MG63 (cell line): ENCODE measurements around the gene SLIT3. TPM values are rescaled to one million over a fixed set of nuclear protein-coding genes. Genes with fewer than 3 reads are reported as not detected.

ENCODE experiments used
- DNase-seq: peaks from one replicate; pipeline ENCODE4 v3.0.0-alpha.2; 2020
- H3K27me3 ChIP-seq: fragments of 250-450 bp; sonication (Bioruptor Pico); 2 replicates; pipeline ENCODE4 v1.5.1; 2020; ENCODE audit warnings: mild to moderate bottlenecking, moderate library complexity
- H3K36me3 ChIP-seq: fragments of 250-450 bp; sonication (Bioruptor Pico); 2 replicates; pipeline ENCODE4 v1.5.1; 2020; ENCODE audit warnings: mild to moderate bottlenecking, moderate library complexity
- H3K4me3 ChIP-seq: fragments of 250-450 bp; sonication (Bioruptor Pico); 2 replicates; pipeline ENCODE4 v1.5.1; 2020; ENCODE audit warnings: mild to moderate bottlenecking, moderate library complexity
- H3K9me3 ChIP-seq: fragments of 250-450 bp; sonication (Bioruptor Pico); 2 replicates; pipeline ENCODE4 v1.5.1; 2020; ENCODE audit warnings: mild to moderate bottlenecking, moderate library complexity
- total RNA-seq: library from RNA; depleted of rRNA; stranded (reverse); fragments of >200 nt; shearing (Covaris generic); gene quantifications from 2 replicates; pipeline ENCODE4 v1.2.3, GENCODE V29; 2014; ENCODE audit warnings: low replicate concordance

SLIT3 gene
- total RNA-seq, 1 experiment from 2014 or later: 8.0 TPM

GRCh38 chr5:168788107-168788506 lies 512.8 kb downstream of the SLIT3 start:
- no peak for DNase-seq
- Histone ChIP-seq H3K4me3 (no peak overlapping the region), H3K27me3 (peaks cover 2% of the 10 kb centered on the region; the same call in 1 of the 2 replicates), H3K9me3 (no peaks in the 10 kb centered on the region), H3K36me3 (no peaks in the 10 kb centered on the region)

GRCh38 chr5:168786147-168786546 lies 514.8 kb downstream of the SLIT3 start:
- H3K27me3 ChIP-seq: 0 out of 2 replicates have a peak, but pooled peaks cover 3% of the 10 kb centered on the region
- no peaks in the 10 kb centered on the region for H3K9me3 ChIP-seq
- H3K36me3 ChIP-seq: no peaks in the 10 kb centered on the region
- peak; percentile 43 for DNase-seq
- no peak overlapping the region for H3K4me3 ChIP-seq

- H3K36me3 ChIP-seq: no peaks in the 10 kb centered on the region
- no peaks in the 10 kb centered on the region for H3K9me3 ChIP-seq
- H3K27me3 ChIP-seq: 0 out of 2 replicates have a peak, but pooled peaks cover 3% of the 10 kb centered on the region
- no peak for DNase-seq
- H3K4me3 ChIP-seq: no peak overlapping the region
Observed at GRCh38 chr5:168784454-168784853, 516.5 kb downstream of the SLIT3 start.

- Histone ChIP-seq H3K9me3 (no peaks in the 10 kb centered on the region), H3K36me3 (no peaks in the 10 kb centered on the region), H3K27me3 (peaks cover 3% of the 10 kb centered on the region; the same call in 1 of the 2 replicates), H3K4me3 (no peak overlapping the region)
- no peak for DNase-seq
Observed at GRCh38 chr5:168781941-168782571, 518.9 kb downstream of the SLIT3 start.

GRCh38 chr5:168780888-168781287 lies 520.1 kb downstream of the SLIT3 start:
- no peaks in the 10 kb centered on the region for H3K9me3 ChIP-seq
- DNase-seq: no peak
- H3K36me3 ChIP-seq: no peaks in the 10 kb centered on the region
- H3K4me3 ChIP-seq: no peak overlapping the region
- H3K27me3 ChIP-seq: peaks cover 3% of the 10 kb centered on the region; the same call in 1 of the 2 replicates

GRCh38 chr5:168779333-168779732 lies 521.6 kb downstream of the SLIT3 start:
- no peak for DNase-seq
- Histone ChIP-seq H3K4me3 (no peak overlapping the region), H3K36me3 (no peaks in the 10 kb centered on the region), H3K27me3 (peaks cover 3% of the 10 kb centered on the region), H3K9me3 (no peaks in the 10 kb centered on the region)

DNA sequence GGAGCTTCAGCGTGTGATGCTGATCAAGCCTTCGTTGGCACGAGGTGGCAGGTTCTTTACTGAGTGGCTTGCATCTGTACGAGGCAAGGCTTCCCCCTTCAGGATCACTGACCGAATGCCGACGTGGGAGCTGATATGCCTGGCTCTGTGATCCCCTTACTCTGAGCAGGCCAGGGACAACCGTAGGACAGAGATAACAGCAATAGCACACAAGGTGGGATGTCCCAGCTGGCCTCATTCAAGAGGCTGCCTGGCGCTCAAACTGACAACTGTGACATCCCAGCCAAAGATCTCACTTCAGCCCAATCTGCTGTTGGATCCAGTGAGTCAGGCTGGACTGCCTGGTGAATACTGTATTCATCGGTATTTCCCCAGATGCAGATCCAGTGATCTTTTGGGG lies 522.4 kb downstream of the SLIT3 start:
- no peak for DNase-seq
- H3K9me3 ChIP-seq: no peaks in the 10 kb centered on the region
- no peaks in the 10 kb centered on the region for H3K36me3 ChIP-seq
- H3K4me3 ChIP-seq: no peak overlapping the region
- H3K27me3 ChIP-seq: peaks cover 3% of the 10 kb centered on the region

DNA sequence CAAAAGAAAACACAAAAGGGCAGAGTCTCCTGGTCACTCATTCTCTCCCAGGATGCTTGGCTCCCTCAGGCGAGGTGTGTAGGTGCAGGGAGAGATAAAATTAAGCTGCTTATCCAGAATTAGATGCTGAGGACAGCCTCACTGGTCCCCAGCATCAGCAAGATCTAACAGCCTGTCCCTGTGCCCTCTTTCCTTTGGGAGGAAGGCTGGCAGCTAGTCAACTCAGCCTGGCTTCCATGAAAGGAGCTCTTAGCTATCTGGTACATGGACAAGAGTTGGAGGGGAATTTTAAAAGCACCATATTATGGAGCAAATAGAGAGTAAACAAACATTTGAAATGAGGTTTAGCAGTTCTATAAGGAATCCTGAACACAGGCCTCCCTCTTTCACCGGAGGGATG lies 523.3 kb downstream of the SLIT3 start:
- H3K4me3 ChIP-seq: no peak overlapping the region
- H3K9me3 ChIP-seq: no peaks in the 10 kb centered on the region
- no peak for DNase-seq
- peaks cover 3% of the 10 kb centered on the region for H3K27me3 ChIP-seq
- H3K36me3 ChIP-seq: no peaks in the 10 kb centered on the region

DNA sequence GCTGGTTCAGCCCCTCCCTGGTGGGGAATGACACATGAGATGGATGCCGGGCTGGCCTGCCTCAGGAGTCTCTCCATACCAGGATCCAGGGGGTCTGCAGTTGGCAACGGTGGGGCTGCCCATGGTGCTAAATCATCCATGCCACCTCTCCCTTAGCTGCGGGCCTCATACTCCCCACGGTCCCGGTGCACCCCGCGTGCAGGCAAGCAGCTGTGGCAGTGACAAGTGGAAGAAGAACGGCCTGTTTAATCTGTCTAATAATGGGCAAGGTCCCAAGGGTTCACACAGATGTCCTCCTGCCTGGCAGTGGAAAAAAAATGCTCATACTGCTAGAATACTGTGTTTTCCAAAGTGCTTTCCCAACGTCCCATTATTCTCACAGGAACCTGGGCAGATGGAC lies 524.9 kb downstream of the SLIT3 start:
- H3K9me3 ChIP-seq: no peaks in the 10 kb centered on the region
- no peaks in the 10 kb centered on the region; the same call in none of the 2 replicates for H3K27me3 ChIP-seq
- no peak for DNase-seq
- no peak overlapping the region for H3K4me3 ChIP-seq
- H3K36me3 ChIP-seq: no peaks in the 10 kb centered on the region

DNA sequence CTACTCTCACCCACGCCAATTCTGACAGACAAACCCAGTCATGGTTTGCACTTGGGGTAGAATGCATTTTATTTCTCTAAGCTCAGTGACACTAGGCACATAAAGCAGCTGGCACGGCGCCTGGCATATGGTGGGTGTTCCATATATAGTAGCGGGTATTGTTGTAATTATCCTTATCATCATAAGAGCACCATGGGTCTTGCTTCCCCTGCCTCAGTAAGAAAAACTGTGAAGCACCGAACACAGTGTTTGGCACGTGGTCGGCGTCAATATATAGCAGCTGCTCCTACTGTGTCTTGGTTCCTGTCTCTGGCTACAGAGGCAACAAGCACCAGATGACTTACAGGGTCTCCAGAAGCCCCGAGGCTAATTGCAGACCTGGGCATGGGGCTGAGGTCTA lies 527.7 kb downstream of the SLIT3 start:
- no peaks in the 10 kb centered on the region for H3K36me3 ChIP-seq
- H3K9me3 ChIP-seq: peaks cover 4% of the 10 kb centered on the region; the same call in 1 of the 2 replicates
- no peaks in the 10 kb centered on the region; the same call in 1 of the 2 replicates for H3K27me3 ChIP-seq
- no peak overlapping the region for H3K4me3 ChIP-seq
- no peak for DNase-seq

DNA sequence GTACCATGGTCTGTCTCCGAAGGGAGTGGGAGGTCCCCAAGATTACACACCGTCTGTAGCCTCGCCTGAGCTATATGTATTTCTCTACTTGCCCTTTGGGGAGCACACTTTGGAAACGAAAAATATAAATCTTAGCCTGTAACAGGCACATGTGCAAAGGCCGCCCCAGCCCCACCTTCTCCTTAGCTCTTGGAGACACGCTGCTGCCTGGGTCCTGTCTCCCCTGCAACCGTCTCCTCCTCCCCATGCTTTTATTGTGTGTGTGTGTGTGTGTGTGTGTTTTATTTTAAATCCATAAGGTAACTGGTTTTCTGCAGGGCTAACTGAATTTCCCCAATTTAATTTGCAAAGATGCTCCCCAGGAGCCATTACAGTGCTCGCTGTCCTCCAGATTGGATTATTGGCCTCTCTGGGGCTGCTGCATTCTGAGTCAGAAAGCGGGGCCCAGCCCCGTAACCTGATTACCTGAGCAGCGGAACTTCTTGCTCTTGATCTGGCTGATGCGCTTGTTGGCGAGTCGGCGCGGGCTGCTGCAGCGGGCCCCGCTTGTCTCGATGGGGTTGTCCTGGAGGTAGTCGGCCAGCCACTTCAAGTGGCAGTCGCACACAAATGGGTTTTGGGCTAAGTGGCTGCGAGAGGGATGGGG lies 528.5 kb downstream of the SLIT3 start:
- Histone ChIP-seq H3K27me3 (no peaks in the 10 kb centered on the region; the same call in 1 of the 2 replicates), H3K36me3 (no peaks in the 10 kb centered on the region), H3K9me3 (peaks cover 8% of the 10 kb centered on the region; the same call in 1 of the 2 replicates), H3K4me3 (no peak overlapping the region)
- no peak for DNase-seq

DNA sequence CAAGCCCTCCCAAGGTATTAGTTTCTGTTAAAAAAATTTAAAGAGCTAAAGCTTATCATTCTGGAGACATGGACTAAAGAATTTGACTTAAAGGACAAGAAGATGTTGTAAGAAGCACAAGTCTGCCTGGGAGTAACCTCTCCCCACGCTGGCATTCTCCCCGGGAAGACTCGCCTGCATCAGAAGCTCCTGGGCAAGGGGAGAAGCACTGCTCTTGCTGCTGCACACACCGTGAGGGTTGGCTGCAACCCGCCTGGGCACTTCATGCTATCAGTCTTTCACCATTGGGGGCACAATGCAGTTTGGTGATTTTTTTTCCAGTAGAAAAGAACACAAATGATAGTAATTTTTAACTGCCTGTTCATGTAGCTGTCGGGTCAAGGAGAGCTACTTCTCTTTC lies 529.3 kb downstream of the SLIT3 start:
- H3K4me3 ChIP-seq: no peak overlapping the region
- no peak for DNase-seq
- no peaks in the 10 kb centered on the region for H3K36me3 ChIP-seq
- H3K27me3 ChIP-seq: no peaks in the 10 kb centered on the region; the same call in 1 of the 2 replicates
- H3K9me3 ChIP-seq: peaks cover 8% of the 10 kb centered on the region; the same call in 1 of the 2 replicates

- no peak for DNase-seq
- H3K4me3 ChIP-seq: no peak overlapping the region
- H3K27me3 ChIP-seq: no peaks in the 10 kb centered on the region; the same call in 1 of the 2 replicates
- H3K9me3 ChIP-seq: peaks cover 8% of the 10 kb centered on the region; the same call in 1 of the 2 replicates
- H3K36me3 ChIP-seq: no peaks in the 10 kb centered on the region
Observed at GRCh38 chr5:168770996-168771395, 529.9 kb downstream of the SLIT3 start.

- Histone ChIP-seq H3K4me3 (no peak overlapping the region), H3K36me3 (no peaks in the 10 kb centered on the region), H3K27me3 (no peaks in the 10 kb centered on the region; the same call in 1 of the 2 replicates), H3K9me3 (peaks cover 8% of the 10 kb centered on the region; the same call in 1 of the 2 replicates)
- no peak for DNase-seq
Observed at GRCh38 chr5:168770036-168770498, 530.9 kb downstream of the SLIT3 start.

- no peak for DNase-seq
- H3K27me3 ChIP-seq: no peaks in the 10 kb centered on the region
- no peaks in the 10 kb centered on the region for H3K36me3 ChIP-seq
- no peak overlapping the region for H3K4me3 ChIP-seq
- peaks cover 8% of the 10 kb centered on the region; the same call in 1 of the 2 replicates for H3K9me3 ChIP-seq
Observed at GRCh38 chr5:168768172-168768571, 532.8 kb downstream of the SLIT3 start.

DNA sequence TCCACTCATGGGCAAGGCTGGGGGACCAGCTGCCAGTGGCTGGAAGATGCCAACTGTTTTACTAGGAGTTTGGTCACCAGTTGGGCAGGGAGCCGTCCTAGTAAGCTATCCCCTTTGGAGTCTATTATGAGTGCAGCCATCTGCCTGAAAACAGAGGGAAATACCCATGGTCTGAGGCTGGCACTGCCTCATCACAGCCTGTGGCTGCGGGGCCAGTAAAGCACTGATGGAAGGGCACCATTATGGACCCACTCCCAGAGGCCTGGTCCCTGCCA lies 534.6 kb downstream of the SLIT3 start:
- Histone ChIP-seq H3K36me3 (no peaks in the 10 kb centered on the region), H3K27me3 (no peaks in the 10 kb centered on the region)
- peak; percentile 94 for DNase-seq

GRCh38 chr5:168765551-168766425 lies 535.2 kb downstream of the SLIT3 start:
- no peak overlapping the region for H3K4me3 ChIP-seq
- peak; percentile 72 for DNase-seq
- peaks cover 8% of the 10 kb centered on the region; the same call in 1 of the 2 replicates for H3K9me3 ChIP-seq
- no peaks in the 10 kb centered on the region for H3K36me3 ChIP-seq
- H3K27me3 ChIP-seq: no peaks in the 10 kb centered on the region

More for the DNA sequence above, 534.6 kb downstream of the SLIT3 start:
- no peak overlapping the region for H3K4me3 ChIP-seq
- H3K9me3 ChIP-seq: peaks cover 8% of the 10 kb centered on the region; the same call in 1 of the 2 replicates
